ENCODE measurements around the gene NDOR1.

Gene NDOR1

DNA sequence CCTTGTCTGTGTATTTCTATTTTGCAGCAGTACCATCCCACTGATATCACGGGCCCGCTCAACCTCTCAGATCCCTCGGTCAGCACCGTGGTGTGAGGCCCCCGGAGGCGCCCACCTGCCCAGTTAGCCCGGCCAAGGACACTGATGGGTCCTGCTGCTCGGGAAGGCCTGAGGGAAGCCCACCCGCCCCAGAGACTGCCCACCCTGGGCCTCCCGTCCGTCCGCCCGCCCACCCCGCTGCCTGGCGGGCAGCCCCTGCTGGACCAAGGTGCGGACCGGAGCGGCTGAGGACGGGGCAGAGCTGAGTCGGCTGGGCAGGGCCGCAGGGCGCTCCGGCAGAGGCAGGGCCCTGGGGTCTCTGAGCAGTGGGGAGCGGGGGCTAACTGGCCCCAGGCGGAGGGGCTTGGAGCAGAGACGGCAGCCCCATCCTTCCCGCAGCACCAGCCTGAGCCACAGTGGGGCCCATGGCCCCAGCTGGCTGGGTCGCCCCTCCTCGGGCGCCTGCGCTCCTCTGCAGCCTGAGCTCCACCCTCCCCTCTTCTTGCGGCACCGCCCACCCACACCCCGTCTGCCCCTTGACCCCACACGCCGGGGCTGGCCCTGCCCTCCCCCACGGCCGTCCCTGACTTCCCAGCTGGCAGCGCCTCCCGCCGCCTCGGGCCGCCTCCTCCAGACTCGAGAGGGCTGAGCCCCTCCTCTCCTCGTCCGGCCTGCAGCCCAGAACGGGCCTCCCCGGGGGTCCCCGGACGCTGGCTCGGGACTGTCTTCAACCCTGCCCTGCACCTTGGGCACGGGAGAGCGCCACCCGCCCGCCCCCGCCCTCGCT lies 37.5 kb upstream of the NDOR1 start:
- no peak overlapping the region for H3K27ac ChIP-seq
- ChIA-PET POLR2A (ENCODE audit: low non-redundant PET) (interaction anchor here (1.7 to 2.0 kb wide), 2 partner anchors 21 to 39 kb away, joined by 5 to 6 read pairs; partner anchors contain the start of genes ANAPC2 and SSNA1), CTCF (interaction anchor here (0.7 to 1.4 kb wide), 2 partner anchors 22 to 67 kb away, joined by 3 to 6 read pairs; no protein-coding TSS in a partner anchor)
- DNase-seq (ENCODE audit: low spot score): no peak
- TF ChIP-seq, protein P1, sequence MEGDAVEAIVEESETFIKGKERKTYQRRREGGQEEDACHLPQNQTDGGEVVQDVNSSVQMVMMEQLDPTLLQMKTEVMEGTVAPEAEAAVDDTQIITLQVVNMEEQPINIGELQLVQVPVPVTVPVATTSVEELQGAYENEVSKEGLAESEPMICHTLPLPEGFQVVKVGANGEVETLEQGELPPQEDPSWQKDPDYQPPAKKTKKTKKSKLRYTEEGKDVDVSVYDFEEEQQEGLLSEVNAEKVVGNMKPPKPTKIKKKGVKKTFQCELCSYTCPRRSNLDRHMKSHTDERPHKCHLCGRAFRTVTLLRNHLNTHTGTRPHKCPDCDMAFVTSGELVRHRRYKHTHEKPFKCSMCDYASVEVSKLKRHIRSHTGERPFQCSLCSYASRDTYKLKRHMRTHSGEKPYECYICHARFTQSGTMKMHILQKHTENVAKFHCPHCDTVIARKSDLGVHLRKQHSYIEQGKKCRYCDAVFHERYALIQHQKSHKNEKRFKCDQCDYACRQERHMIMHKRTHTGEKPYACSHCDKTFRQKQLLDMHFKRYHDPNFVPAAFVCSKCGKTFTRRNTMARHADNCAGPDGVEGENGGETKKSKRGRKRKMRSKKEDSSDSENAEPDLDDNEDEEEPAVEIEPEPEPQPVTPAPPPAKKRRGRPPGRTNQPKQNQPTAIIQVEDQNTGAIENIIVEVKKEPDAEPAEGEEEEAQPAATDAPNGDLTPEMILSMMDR (conservative IDR thresholded peaks at IDR 0.05; ENCODE audit: low read depth): no peak

- no peak for DNase-seq (ENCODE audit: low spot score)
- POLR2A ChIA-PET (ENCODE audit: low non-redundant PET): interaction anchor here (1.7 to 2.0 kb wide), 2 partner anchors 20 to 39 kb away, joined by 5 to 6 read pairs; partner anchors contain the start of genes ANAPC2 and SSNA1
- CTCF ChIA-PET: interaction anchor here (0.7 to 1.7 kb wide), 3 partner anchors 22 to 68 kb away, joined by 3 to 9 read pairs (median 6); no protein-coding TSS in a partner anchor
- TF ChIP-seq, protein P1 (conservative IDR thresholded peaks at IDR 0.05; ENCODE audit: low read depth): no peak
- H3K27ac ChIP-seq: no peak overlapping the region; the same call in 1 of the 2 replicates
Measured at GRCh38 chr9:137168573-137168903, 37.0 kb upstream of the NDOR1 start.

DNA sequence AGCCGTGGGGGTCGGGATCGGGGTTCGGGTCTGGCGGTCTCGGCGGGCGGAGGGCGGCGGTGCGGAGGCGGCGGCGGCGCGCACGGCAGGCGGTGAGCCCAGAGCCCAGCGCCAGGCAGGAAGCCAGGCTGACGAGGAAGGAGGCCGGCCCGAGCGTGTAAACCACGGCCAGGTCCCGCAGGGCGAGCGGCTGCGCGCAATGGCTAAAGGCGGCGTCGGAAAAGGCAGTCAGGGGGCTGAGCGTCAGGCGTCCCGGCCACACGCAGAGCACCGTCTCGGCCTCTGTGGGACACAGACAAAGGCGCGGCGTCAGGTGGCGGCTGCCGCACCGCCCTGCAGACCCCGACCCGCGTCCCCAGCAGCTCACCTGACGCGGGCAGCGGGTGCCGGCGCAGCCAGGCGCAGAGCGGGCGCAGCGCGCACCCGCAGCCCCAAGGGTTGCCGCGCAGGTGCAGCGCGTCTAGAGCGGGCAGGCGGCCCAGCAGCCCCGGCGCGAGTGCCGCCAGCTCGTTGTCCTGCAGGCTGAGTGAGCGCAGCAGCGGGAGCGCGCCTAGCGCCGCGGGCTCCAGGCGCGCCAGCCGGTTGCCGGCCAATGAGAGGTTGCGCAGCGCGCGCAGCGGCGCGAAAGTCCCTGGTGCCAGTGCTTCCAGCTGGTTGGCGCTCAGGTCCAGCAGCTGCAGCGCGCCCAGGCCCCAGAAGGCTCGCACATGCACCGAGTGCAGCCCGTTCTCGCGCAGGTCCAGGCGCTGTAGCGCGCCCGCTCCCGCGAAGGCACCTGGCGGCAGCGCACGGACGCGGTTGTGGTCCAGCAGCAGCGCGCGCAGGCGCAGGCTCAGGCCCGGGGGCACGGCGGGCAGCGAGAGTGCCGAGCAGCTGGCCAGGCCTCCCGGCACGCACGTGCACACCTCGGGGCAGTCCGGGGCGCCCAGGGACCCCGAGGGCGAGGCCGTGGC lies 36.3 kb upstream of the NDOR1 start:
- peak overlapping the region; percentile 1; the same call in 1 of the 2 replicates for H3K27ac ChIP-seq
- TF ChIP-seq, protein P1 (conservative IDR thresholded peaks at IDR 0.05; ENCODE audit: low read depth): no peak
- CTCF ChIA-PET: interaction anchor here (1.4 to 1.7 kb wide), 2 partner anchors 66 to 68 kb away, joined by 3 to 9 read pairs; no protein-coding TSS in a partner anchor
- POLR2A ChIA-PET (ENCODE audit: low non-redundant PET): interaction anchor here (1.7 to 2.0 kb wide), 2 partner anchors 19 to 40 kb away, joined by 5 to 6 read pairs; partner anchors contain the start of genes ANAPC2 and SSNA1
- peak; percentile 81 for DNase-seq (ENCODE audit: low spot score)

- TF ChIP-seq, protein P1 (conservative IDR thresholded peaks at IDR 0.05; ENCODE audit: low read depth): no peak
- peak within 1 kb of the TSS; percentile 1; the same call in 1 of the 2 replicates for H3K27ac ChIP-seq
- DNase-seq (ENCODE audit: low spot score): no peak
- POLR2A ChIA-PET (ENCODE audit: low non-redundant PET): interaction anchor here (0.9 to 2.0 kb wide), 2 partner anchors 19 to 41 kb away, joined by 3 to 5 read pairs; no protein-coding TSS in a partner anchor
- CTCF ChIA-PET: interaction anchor here (1.7 kb wide), 1 partner anchor 67 kb away, joined by 9 read pairs; no protein-coding TSS in a partner anchor
Measured at GRCh38 chr9:137169896-137170358, 35.6 kb upstream of the NDOR1 start, which contains the start of gene LRRC26. Gene LRRC26, minus strand, starts transcription at chr9:137170051. Its CDS starts 108 bp downstream, at chr9:137169943.

- CTCF ChIA-PET: interaction anchor here (0.5 to 1.9 kb wide), 3 partner anchors 57 to 89 kb away, joined by 4 to 5 read pairs (median 5); partner anchors contain the start of gene RNF224
- no peak for DNase-seq (ENCODE audit: low spot score)
- H3K27ac ChIP-seq: no peak overlapping the region
- POLR2A ChIA-PET (ENCODE audit: low non-redundant PET): interaction anchor here (0.9 kb wide), 1 partner anchor 18 kb away, joined by 3 read pairs; no protein-coding TSS in a partner anchor
- TF ChIP-seq, protein P1 (conservative IDR thresholded peaks at IDR 0.05; ENCODE audit: low read depth): no peak
Measured at GRCh38 chr9:137170486-137171148, 34.9 kb upstream of the NDOR1 start.
